ENCODE measurements around the gene ZCCHC2.

Gene ZCCHC2

DNA sequence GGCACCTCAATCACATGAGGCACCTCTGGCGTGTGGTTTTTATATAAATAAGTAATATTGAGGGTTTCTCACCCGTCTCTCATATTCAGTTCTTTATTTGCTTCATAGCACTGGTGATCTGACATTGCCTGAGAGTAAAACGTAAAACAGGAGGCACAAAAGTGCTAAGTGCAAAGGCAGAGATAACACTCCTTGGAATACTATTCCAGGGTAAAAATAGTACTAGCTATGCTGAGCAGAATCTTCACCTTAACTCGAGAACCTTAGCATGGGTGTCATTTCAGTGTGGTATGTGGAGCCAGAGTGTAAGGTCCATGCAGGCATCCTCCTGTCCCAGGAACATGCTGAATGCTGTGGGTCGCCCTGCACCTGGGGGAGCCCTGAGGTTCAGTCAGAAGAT lies 26.9 kb downstream of the ZCCHC2 start:
- Histone ChIP-seq H3K4me1 (ENCODE audit: low read depth, poor library complexity, severe bottlenecking) (no peaks in the 10 kb centered on the region), H3K27ac (no peak overlapping the region), H4K20me1 (ENCODE audit: insufficient read depth) (no peaks in the 10 kb centered on the region), H2AFZ (ENCODE audit: low read depth) (no peak overlapping the region), H3K9ac (no peak overlapping the region), H3K27me3 (ENCODE audit: insufficient read depth, low read depth) (no peaks in the 10 kb centered on the region), H3K4me3 (IDR thresholded peaks at IDR 0.05; ENCODE audit: insufficient read depth, low read depth, low read length) (no peak overlapping the region), H3K79me2 (ENCODE audit: insufficient read depth, low read depth) (no peaks in the 10 kb centered on the region), H3K36me3 (ENCODE audit: insufficient read depth) (no peaks in the 10 kb centered on the region), H3K4me2 (no peak overlapping the region)
- TF ChIP-seq, protein P1, sequence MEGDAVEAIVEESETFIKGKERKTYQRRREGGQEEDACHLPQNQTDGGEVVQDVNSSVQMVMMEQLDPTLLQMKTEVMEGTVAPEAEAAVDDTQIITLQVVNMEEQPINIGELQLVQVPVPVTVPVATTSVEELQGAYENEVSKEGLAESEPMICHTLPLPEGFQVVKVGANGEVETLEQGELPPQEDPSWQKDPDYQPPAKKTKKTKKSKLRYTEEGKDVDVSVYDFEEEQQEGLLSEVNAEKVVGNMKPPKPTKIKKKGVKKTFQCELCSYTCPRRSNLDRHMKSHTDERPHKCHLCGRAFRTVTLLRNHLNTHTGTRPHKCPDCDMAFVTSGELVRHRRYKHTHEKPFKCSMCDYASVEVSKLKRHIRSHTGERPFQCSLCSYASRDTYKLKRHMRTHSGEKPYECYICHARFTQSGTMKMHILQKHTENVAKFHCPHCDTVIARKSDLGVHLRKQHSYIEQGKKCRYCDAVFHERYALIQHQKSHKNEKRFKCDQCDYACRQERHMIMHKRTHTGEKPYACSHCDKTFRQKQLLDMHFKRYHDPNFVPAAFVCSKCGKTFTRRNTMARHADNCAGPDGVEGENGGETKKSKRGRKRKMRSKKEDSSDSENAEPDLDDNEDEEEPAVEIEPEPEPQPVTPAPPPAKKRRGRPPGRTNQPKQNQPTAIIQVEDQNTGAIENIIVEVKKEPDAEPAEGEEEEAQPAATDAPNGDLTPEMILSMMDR (conservative IDR thresholded peaks at IDR 0.05; ENCODE audit: low read depth, low read length): no peak

DNA sequence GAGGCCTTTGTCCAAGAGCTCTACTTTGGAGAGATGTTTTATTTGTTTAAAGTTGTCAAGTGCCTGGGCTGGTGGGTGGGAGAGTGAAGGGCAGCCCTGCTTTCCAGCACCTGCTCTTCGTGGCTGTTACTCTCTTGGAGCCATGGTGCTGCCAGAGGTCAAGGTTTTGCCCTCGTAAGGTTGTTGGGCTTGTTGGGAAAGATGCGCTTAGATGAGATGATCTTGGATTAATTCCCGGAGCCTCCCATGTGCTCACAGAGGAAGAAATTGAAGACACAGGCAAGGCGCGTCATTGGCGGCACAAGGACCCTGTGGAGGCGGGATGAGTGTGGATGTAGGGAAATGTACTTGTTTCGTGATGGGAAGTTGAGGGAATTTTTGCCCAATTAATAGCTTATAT lies 27.9 kb downstream of the ZCCHC2 start:
- TF ChIP-seq, protein P1 (conservative IDR thresholded peaks at IDR 0.05; ENCODE audit: low read depth, low read length): no peak
- H4K20me1 ChIP-seq (ENCODE audit: insufficient read depth): no peaks in the 10 kb centered on the region
- no peak overlapping the region for H3K9ac ChIP-seq
- H3K4me1 ChIP-seq (ENCODE audit: low read depth, poor library complexity, severe bottlenecking): no peaks in the 10 kb centered on the region
- H3K27me3 ChIP-seq (ENCODE audit: insufficient read depth, low read depth): no peaks in the 10 kb centered on the region
- no peak overlapping the region for H3K4me2 ChIP-seq
- no peaks in the 10 kb centered on the region for H3K79me2 ChIP-seq (ENCODE audit: insufficient read depth, low read depth)
- H3K4me3 ChIP-seq (IDR thresholded peaks at IDR 0.05; ENCODE audit: insufficient read depth, low read depth, low read length): no peak overlapping the region
- H3K27ac ChIP-seq: no peak overlapping the region
- H3K36me3 ChIP-seq (ENCODE audit: insufficient read depth): no peaks in the 10 kb centered on the region
- H2AFZ ChIP-seq (ENCODE audit: low read depth): no peak overlapping the region

DNA sequence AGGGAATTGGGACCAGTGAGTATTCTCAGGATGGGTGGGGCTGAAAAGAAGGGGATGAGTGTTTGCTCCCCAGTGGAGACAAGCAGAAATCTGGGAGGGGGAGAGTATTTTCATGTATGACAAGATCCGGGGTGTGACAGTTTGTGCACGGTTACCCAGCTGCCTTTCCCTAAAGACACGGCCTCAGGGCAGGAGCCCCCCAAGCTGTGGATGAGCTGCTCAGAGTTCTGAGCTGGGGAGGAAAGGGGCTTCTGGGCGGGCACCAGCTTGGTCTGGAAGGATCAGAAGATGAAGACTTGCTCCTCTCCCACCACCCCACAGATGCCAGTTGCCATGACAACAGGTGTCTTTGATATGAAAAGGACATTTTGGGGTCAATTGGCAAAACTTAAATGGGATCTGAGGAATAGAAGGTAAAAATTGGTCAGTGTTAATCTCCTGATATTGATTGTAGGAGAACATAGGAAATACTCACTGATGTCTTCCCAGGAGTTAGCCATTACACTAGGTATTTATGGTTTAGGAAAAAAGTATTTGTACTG lies 29.2 kb downstream of the ZCCHC2 start:
- no peaks in the 10 kb centered on the region for H3K36me3 ChIP-seq (ENCODE audit: insufficient read depth)
- no peak overlapping the region for H2AFZ ChIP-seq (ENCODE audit: low read depth)
- H3K4me3 ChIP-seq (IDR thresholded peaks at IDR 0.05; ENCODE audit: insufficient read depth, low read depth, low read length): no peak overlapping the region
- no peaks in the 10 kb centered on the region for H3K79me2 ChIP-seq (ENCODE audit: insufficient read depth, low read depth)
- H3K27ac ChIP-seq: no peak overlapping the region
- no peaks in the 10 kb centered on the region for H3K27me3 ChIP-seq (ENCODE audit: insufficient read depth, low read depth)
- H3K4me1 ChIP-seq (ENCODE audit: low read depth, poor library complexity, severe bottlenecking): no peaks in the 10 kb centered on the region
- no peaks in the 10 kb centered on the region for H4K20me1 ChIP-seq (ENCODE audit: insufficient read depth)
- no peak overlapping the region for H3K4me2 ChIP-seq
- TF ChIP-seq, protein P1 (conservative IDR thresholded peaks at IDR 0.05; ENCODE audit: low read depth, low read length): no peak
- H3K9ac ChIP-seq: no peak overlapping the region

DNA sequence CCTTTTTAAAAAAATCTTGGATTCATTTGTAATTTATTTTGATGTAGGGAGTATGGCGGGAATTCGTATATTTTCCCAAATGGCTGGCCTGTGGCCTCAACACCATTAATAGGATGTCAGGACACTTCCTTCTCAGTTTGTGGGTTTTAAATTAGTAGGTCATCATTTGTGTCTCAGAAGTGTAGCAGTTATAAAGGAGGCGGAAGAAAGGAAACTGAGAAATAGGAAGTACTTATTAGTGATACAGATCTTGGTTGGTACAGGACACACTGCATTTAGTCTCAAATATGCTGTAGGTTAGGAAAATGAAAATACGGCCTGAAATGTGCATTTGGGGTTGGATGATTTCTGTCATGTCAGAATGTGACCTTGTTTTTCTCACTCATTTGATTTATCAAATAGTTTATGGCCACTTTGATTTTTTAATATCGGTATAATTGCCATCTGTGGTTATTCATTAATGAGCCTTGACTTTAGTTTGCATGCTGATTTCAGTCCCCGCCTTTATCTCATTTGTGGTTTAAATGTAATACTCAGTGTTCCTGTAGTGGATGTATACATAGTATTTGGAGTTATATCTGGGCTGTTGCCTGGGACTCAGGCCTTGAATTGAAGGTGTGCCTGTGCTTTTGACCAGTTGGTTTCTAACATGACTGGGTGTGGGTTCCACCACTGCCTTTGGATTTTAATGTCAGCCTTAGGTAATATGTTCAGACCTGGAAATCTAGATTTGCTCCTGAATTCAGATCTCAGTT lies 31.4 kb downstream of the ZCCHC2 start:
- TF ChIP-seq, protein P1 (conservative IDR thresholded peaks at IDR 0.05; ENCODE audit: low read depth, low read length): no peak
- H3K36me3 ChIP-seq (ENCODE audit: insufficient read depth): no peaks in the 10 kb centered on the region

More for the DNA sequence above, 31.4 kb downstream of the ZCCHC2 start:
- no peaks in the 10 kb centered on the region for H4K20me1 ChIP-seq (ENCODE audit: insufficient read depth)
- no peak overlapping the region for H3K4me2 ChIP-seq
- no peak overlapping the region for H3K9ac ChIP-seq
- no peaks in the 10 kb centered on the region for H3K4me1 ChIP-seq (ENCODE audit: low read depth, poor library complexity, severe bottlenecking)
- no peaks in the 10 kb centered on the region for H3K79me2 ChIP-seq (ENCODE audit: insufficient read depth, low read depth)
- H3K4me3 ChIP-seq (IDR thresholded peaks at IDR 0.05; ENCODE audit: insufficient read depth, low read depth, low read length): no peak overlapping the region
- H2AFZ ChIP-seq (ENCODE audit: low read depth): no peak overlapping the region
- H3K27me3 ChIP-seq (ENCODE audit: insufficient read depth, low read depth): no peaks in the 10 kb centered on the region
- no peak overlapping the region for H3K27ac ChIP-seq

Data from KMS-11 (cell line).